ENCODE results near the gene NEUROD4. TPM values are rescaled to one million over a fixed set of nuclear protein-coding genes. Genes with fewer than 3 reads are reported as not detected.

The NEUROD4 gene
- total RNA-seq, 1 donor = not detected

DNA sequence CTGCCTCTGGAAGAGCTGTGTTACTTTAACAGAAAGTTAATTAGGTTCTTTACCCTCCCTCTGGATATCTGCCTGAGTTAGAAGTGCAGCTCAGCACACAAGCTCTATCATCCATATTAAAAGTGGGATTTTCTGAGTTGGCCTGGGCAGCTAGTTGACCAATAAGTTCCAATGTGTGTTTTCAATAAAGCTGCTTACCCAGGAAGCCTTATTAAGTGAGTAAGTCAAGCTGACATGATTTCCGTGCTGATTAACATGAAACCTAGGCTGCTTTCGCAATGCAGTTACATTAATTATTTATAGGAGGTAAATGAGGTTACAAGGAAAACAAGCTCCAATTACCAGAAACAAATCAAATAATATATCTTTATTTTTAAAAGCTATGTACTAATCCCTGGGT lies 4.8 kb downstream of the NEUROD4 start:
- DNase-seq (ENCODE audit: low read depth) = no peak
- no peak overlapping the region for H3K4me3 ChIP-seq (ENCODE audit: low read depth, low read length)
- TF ChIP-seq, protein P1, sequence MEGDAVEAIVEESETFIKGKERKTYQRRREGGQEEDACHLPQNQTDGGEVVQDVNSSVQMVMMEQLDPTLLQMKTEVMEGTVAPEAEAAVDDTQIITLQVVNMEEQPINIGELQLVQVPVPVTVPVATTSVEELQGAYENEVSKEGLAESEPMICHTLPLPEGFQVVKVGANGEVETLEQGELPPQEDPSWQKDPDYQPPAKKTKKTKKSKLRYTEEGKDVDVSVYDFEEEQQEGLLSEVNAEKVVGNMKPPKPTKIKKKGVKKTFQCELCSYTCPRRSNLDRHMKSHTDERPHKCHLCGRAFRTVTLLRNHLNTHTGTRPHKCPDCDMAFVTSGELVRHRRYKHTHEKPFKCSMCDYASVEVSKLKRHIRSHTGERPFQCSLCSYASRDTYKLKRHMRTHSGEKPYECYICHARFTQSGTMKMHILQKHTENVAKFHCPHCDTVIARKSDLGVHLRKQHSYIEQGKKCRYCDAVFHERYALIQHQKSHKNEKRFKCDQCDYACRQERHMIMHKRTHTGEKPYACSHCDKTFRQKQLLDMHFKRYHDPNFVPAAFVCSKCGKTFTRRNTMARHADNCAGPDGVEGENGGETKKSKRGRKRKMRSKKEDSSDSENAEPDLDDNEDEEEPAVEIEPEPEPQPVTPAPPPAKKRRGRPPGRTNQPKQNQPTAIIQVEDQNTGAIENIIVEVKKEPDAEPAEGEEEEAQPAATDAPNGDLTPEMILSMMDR (IDR thresholded peaks at IDR 0.05; ENCODE audit: insufficient read depth, low read depth, low read length) = no peak

DNA sequence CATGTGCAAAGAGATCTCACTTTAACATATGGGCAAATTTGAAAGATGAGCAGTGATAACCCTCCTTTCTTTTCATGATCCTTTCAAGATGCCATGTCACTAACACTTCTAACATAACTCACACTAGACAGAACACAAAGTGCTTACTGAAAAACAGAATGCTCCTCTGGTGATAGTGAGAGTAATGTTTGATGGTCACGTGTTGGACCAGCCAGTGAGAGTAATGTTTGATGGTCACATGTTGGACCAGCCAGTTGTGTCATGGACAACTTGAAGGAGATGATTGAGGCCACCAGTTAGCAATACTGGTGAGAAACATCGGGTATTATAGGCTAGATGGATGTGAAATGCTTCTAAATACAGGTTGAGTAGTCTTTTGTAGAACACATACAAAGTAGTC lies 5.7 kb downstream of the NEUROD4 start:
- no peak for DNase-seq (ENCODE audit: low read depth)
- no peak overlapping the region for H3K4me3 ChIP-seq (ENCODE audit: low read depth, low read length)
- TF ChIP-seq, protein P1 (IDR thresholded peaks at IDR 0.05; ENCODE audit: insufficient read depth, low read depth, low read length) = no peak

DNA sequence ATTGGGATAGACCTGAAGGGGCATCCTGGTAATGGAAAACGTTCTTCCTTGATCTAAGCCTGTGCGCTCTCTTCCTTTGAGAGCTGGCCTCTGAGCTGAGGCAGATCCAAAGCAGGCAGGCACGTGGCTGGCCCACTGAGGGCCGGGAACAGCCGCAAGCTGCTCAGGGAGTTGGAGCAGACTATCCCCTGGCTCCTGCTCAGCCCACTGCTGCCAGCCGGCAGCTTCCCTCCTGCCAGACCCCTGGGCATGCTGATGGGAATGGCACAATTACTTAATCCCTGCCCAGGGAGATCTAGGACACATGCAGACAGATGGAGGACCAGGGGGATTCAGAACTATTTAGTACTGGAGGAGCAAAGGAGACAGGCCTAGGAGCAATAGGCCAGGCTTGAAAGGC lies 14.4 kb downstream of the NEUROD4 start:
- no peak overlapping the region for H3K4me3 ChIP-seq (ENCODE audit: low read depth, low read length)
- TF ChIP-seq, protein P1 (IDR thresholded peaks at IDR 0.05; ENCODE audit: insufficient read depth, low read depth, low read length) = no peak

DNA sequence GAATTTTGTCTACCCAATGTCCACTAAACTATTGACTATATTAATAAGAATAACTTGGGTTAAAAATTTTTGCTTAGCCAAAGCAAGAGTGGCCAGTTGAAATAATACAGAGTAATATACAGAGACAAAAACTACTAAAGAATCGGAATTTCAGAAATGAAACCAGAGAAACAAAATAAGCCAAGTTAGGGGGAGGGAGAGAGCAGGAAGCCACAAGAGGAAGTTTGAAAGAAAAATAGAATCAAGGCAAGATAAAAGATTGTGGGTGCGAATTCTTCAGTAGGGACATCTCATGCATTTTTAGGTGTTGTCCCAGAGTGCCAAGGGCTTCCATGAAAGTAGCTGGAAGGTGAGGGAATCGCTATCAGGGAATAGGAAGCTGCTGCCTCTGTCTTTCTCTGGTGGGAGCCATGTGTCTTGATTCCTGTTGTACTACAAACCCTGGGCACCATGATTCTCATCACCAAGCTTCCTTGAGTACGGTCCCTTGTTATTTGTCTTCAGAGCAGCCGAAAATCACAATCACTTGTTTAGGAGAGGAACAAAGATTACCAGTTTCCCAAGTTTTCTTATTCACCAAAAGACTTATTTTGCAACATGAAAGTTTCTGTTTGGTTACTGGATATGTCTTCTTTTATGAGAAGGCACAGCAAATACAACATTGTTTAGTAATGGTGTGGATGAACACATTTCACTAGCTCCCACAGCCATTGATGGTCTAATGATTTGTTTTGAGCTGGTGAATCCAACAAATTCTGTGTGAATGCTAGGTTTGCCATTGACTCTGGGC lies 16.7 kb downstream of the NEUROD4 start:
- TF ChIP-seq, protein P1 (IDR thresholded peaks at IDR 0.05; ENCODE audit: insufficient read depth, low read depth, low read length) = no peak
- no peak overlapping the region for H3K4me3 ChIP-seq (ENCODE audit: low read depth, low read length)
- no peak for DNase-seq (ENCODE audit: low read depth)

More for the DNA sequence above, 14.4 kb downstream of the NEUROD4 start:
- no peak for DNase-seq (ENCODE audit: low read depth)

DNA sequence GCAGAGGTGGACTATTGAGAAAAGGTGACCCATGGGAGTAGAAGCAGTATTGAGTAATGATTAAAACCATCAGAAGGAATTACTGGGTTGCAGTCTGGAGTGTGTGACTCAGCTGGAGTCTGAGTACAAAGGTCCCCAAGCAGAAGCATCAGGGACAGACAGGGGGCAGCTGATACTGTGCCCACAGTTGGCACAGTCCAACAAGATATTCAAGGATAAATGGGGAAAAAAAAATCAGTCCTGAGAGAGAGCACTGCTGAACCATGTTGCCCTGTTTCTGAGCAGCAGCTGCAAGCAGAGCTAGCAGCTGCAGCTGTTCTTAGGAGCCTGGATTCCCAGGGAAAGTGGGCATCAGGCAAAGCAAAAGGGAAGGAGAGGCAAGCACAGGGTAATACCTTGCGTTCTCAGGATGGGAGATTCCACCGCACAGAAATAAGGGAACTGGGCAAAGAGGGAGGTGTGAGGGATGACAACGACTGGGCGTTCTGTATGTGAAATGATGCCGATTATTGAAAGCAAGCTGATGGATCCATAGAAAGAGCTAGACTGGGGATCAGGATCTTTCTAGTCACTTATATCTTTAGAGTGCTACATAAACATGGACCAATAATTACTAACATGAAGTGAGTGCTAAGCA lies 17.7 kb downstream of the NEUROD4 start:
- TF ChIP-seq, protein P1 (IDR thresholded peaks at IDR 0.05; ENCODE audit: insufficient read depth, low read depth, low read length) = no peak
- DNase-seq (ENCODE audit: low read depth) = no peak
- no peak overlapping the region for H3K4me3 ChIP-seq (ENCODE audit: low read depth, low read length)

DNA sequence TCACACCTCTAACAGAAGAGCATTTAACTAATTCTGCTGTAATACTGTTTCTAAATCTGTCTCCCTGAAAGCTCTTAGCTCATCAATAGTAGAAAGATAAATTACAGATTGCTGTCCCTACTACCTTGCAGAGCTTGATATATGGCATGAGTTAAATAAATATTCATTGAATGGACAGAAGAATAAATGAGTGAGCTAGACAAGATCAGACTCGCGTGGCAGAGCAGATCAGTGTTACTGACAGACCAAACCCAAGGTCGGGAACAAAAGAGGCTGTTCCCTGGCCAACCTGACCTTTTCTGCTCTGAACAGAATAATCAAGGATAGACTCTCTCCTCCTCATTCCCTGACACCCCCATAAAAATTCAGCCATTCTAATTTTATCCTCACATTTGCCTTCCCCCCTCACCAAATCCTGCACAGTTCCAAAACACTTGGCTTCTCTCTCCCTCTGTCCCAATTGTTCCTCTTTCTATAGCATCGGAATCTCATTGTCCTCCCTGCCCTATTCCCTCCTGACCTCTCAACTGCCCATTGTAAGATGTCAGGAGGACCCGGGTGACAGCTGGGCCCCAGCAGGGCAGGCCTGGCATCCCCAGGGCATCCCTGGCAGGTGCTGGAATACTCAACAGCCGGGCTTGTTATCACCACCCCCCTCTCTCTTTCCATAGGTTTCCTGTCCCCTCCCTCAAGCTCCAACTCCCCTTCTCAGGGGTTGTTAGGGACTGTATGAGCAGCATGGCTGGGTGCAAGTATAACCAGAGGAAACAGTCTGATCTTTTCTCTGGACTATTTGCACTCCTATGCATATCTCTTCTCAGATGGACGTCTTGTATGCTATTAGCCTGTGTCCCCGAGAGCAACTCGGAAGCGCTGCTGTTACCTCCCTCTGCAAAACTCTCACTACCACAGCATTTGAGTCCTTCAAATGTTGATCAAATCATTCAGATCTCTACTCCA lies 19.9 kb downstream of the NEUROD4 start:
- TF ChIP-seq, protein P1 (IDR thresholded peaks at IDR 0.05; ENCODE audit: insufficient read depth, low read depth, low read length) = no peak
- no peak overlapping the region for H3K4me3 ChIP-seq (ENCODE audit: low read depth, low read length)
- no peak for DNase-seq (ENCODE audit: low read depth)

Measured in fibroblast of villous mesenchyme (primary cell).